ENCODE results near the gene ADAMTS9. TPM values are rescaled to one million over a fixed set of nuclear protein-coding genes. Genes with fewer than 3 reads are reported as not detected.

Gene ADAMTS9
- total and polyA plus RNA-seq, 4 experiments from 2014 or later: not detected

DNA sequence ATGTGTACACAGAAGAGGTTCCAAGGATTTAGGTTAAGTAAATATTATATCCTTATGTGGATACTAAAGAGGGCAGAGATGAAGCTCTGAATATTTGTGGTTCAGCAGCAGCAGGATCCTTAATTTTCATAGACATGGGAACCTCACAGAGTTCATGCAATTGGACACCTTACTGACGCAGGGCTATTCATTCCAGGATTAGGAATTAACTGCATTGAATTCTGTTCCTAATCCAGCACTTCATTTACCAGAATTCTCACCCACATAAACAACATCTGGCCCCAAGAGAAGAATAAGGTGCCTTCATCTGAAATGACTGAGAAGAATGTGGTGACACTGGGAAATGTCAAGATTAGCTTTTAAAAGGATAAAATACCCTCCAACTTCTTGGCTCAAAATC is 62.4 kb downstream of the ADAMTS9 start:
- H3K9me3 ChIP-seq (ENCODE audit: control insufficient read depth in 1 of 2, low read length in 2 of 2): no peaks in the 10 kb centered on the region
- Mint-ChIP-seq H3K4me1 (no peaks in the 10 kb centered on the region), H3K27ac (no peak overlapping the region), H3K27me3 (no peaks in the 10 kb centered on the region), H3K4me3 (no peak overlapping the region), H3K9me3 (peaks cover 0 to 4% (median 2%) of the 10 kb centered on the region in 8 donors), H3K36me3 (no peaks in the 10 kb centered on the region)
- H3K27ac ChIP-seq (ENCODE audit: low read depth, low read length): no peak overlapping the region
- H3K4me3 ChIP-seq (ENCODE audit: low read length in 2 of 2): no peak overlapping the region
- H3K36me3 ChIP-seq (ENCODE audit: insufficient read depth, low read length): no peaks in the 10 kb centered on the region
- no peaks in the 10 kb centered on the region for H3K27me3 ChIP-seq (ENCODE audit: insufficient read depth, low read length)
- DNase-seq: no peak
- ChIA-PET POLR2A (ENCODE audit: partially characterized antibody) (no interaction called here), CTCF (ENCODE audit: partially characterized antibody) (no interaction called here)
- H3K4me1 ChIP-seq (ENCODE audit: insufficient read depth, low read length): no peaks in the 10 kb centered on the region
- intact Hi-C loops (cut with micrococcal nuclease): no loop called here

DNA sequence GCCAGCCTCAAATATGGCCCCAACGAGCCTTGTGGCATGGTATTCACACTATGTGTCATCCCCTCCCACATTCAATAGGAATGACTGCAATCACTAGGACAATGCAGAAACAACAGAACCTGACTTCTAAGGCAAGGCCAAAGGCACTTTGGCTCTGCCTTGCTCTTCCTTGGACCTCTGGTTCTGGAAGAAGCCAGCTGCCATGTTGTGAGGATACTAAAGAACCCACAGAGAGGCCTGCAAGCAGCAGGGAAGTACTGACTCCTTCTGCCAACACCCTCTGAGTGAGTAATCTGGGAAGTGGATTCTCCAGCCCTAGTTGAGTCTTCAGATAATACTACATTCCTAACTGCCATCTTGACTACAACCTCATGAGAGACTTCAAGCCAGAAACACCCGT is 64.7 kb downstream of the ADAMTS9 start:
- POLR2A ChIA-PET (ENCODE audit: partially characterized antibody): no interaction called here
- H3K36me3 ChIP-seq (ENCODE audit: insufficient read depth, low read length): no peaks in the 10 kb centered on the region
- H3K4me1 ChIP-seq (ENCODE audit: insufficient read depth, low read length): no peaks in the 10 kb centered on the region
- no peak for DNase-seq
- Mint-ChIP-seq H3K36me3 (no peaks in the 10 kb centered on the region), H3K9me3 (peaks cover 0 to 3% (median 2%) of the 10 kb centered on the region in 8 donors), H3K27me3 (no peaks in the 10 kb centered on the region), H3K4me1 (no peaks in the 10 kb centered on the region), H3K4me3 (no peak overlapping the region), H3K27ac (no peak overlapping the region)
- H3K27me3 ChIP-seq (ENCODE audit: insufficient read depth, low read length): no peaks in the 10 kb centered on the region
- intact Hi-C loops (cut with micrococcal nuclease): no loop called here
- H3K9me3 ChIP-seq (ENCODE audit: control insufficient read depth in 1 of 2, low read length in 2 of 2): no peaks in the 10 kb centered on the region
- no peak overlapping the region for H3K4me3 ChIP-seq (ENCODE audit: low read length in 2 of 2)
- CTCF ChIA-PET (ENCODE audit: partially characterized antibody): no interaction called here
- no peak overlapping the region for H3K27ac ChIP-seq (ENCODE audit: low read depth, low read length)

DNA sequence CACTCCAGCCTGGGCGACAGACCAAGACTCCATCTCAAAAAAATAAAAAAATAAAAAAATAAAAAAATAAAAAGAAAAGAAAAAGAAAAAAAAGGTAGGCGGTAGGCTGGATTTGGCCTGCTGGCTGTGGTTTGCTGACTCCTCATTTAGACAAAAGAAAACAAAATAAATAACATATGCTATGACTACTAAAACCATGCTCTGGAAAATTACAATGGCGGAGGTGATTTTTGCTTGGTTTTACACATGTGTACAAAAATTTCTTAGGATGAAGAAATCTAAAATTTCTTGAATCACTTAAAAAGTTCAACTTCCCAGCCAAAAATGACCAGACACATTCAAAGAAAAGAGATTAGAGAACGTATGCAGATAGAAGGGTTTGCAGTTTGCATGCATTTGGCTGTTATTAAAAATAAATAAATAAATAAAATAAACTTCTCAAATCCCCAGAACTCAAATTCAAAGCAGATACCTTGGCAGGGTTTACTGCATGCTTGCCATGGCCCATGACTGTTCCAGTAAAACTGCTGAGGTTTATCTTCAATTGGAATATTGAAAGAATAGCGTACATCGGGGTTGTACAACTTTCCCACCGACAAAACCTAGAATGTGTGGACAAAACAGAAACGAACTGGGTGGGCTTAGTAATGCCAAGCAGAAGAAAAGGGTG is 65.9 kb downstream of the ADAMTS9 start:
- no peaks in the 10 kb centered on the region for H3K9me3 ChIP-seq (ENCODE audit: control insufficient read depth in 1 of 2, low read length in 2 of 2)
- intact Hi-C loops (cut with micrococcal nuclease): no loop called here
- ChIA-PET CTCF (ENCODE audit: partially characterized antibody) (no interaction called here), POLR2A (ENCODE audit: partially characterized antibody) (no interaction called here)
- Mint-ChIP-seq H3K27me3 (no peaks in the 10 kb centered on the region), H3K4me1 (no peaks in the 10 kb centered on the region), H3K9me3 (peaks cover 0 to 3% (median 1%) of the 10 kb centered on the region in 8 donors), H3K27ac (no peak overlapping the region), H3K36me3 (no peaks in the 10 kb centered on the region), H3K4me3 (no peak overlapping the region)
- H3K36me3 ChIP-seq (ENCODE audit: insufficient read depth, low read length): no peaks in the 10 kb centered on the region
- H3K27me3 ChIP-seq (ENCODE audit: insufficient read depth, low read length): no peaks in the 10 kb centered on the region
- H3K4me3 ChIP-seq (ENCODE audit: low read length in 2 of 2): no peak overlapping the region
- H3K4me1 ChIP-seq (ENCODE audit: insufficient read depth, low read length): no peaks in the 10 kb centered on the region
- no peak for DNase-seq
- H3K27ac ChIP-seq (ENCODE audit: low read depth, low read length): no peak overlapping the region

DNA sequence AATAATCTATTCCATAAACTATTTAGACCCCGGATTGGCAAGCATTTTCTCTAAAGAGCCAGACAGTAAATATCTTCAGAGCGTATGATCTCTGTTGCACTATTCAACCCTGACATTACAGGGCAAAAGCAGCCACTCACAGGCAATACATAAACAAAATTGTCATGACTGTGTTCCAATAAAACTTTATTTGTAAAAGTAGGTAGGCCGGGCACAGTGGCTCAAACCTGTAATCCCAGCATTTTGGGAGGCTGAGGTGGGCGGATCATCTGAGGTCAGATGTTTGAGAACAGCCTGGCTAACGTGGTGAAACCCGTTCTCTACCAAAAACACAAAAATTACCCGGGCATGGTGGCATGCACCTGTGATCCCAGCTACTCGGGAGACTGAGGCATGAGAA is 66.5 kb downstream of the ADAMTS9 start:
- ChIA-PET CTCF (ENCODE audit: partially characterized antibody) (no interaction called here), POLR2A (ENCODE audit: partially characterized antibody) (no interaction called here)
- no peak for DNase-seq
- no peaks in the 10 kb centered on the region for H3K9me3 ChIP-seq (ENCODE audit: control insufficient read depth in 1 of 2, low read length in 2 of 2)
- Mint-ChIP-seq H3K4me1 (no peaks in the 10 kb centered on the region), H3K9me3 (peaks cover 0 to 3% (median 1%) of the 10 kb centered on the region in 8 donors), H3K27me3 (no peaks in the 10 kb centered on the region), H3K36me3 (no peaks in the 10 kb centered on the region), H3K4me3 (no peak overlapping the region), H3K27ac (no peak overlapping the region)
- H3K27me3 ChIP-seq (ENCODE audit: insufficient read depth, low read length): no peaks in the 10 kb centered on the region
- no peak overlapping the region for H3K27ac ChIP-seq (ENCODE audit: low read depth, low read length)
- no peaks in the 10 kb centered on the region for H3K4me1 ChIP-seq (ENCODE audit: insufficient read depth, low read length)
- intact Hi-C loops (cut with micrococcal nuclease): no loop called here
- no peaks in the 10 kb centered on the region for H3K36me3 ChIP-seq (ENCODE audit: insufficient read depth, low read length)
- no peak overlapping the region for H3K4me3 ChIP-seq (ENCODE audit: low read length in 2 of 2)

DNA sequence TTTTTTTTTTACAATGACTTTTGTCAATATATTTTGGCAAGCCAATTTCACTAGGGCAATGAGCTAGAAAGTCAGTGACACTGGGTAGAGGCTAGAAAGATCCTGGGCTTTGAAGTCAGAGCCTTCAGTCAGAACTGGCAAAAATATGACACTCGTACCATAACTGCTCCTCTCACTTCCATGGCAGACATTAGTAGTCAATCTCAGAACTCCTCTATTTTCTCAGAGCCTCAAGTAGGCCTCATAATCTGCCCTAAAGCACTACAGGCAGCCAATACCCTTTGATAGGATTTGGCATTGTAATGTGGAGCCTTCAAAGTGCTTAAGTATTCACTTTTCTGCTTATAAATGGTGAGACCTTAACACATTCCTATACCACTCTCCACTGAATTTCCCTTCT is 67.8 kb downstream of the ADAMTS9 start:
- no peaks in the 10 kb centered on the region for H3K36me3 ChIP-seq (ENCODE audit: insufficient read depth, low read length)
- POLR2A ChIA-PET (ENCODE audit: partially characterized antibody): no interaction called here
- Mint-ChIP-seq H3K9me3 (peaks cover 0 to 4% (median under 1%) of the 10 kb centered on the region in 8 donors), H3K36me3 (no peaks in the 10 kb centered on the region), H3K4me1 (no peaks in the 10 kb centered on the region), H3K4me3 (no peak overlapping the region), H3K27ac (no peak overlapping the region), H3K27me3 (no peaks in the 10 kb centered on the region)
- no peak overlapping the region for H3K27ac ChIP-seq (ENCODE audit: low read depth, low read length)
- no peaks in the 10 kb centered on the region for H3K4me1 ChIP-seq (ENCODE audit: insufficient read depth, low read length)
- CTCF ChIA-PET (ENCODE audit: partially characterized antibody): no interaction called here
- intact Hi-C loops (cut with micrococcal nuclease): no loop called here
- DNase-seq: no peak
- no peak overlapping the region for H3K4me3 ChIP-seq (ENCODE audit: low read length in 2 of 2)
- H3K9me3 ChIP-seq (ENCODE audit: control insufficient read depth in 1 of 2, low read length in 2 of 2): no peaks in the 10 kb centered on the region
- no peaks in the 10 kb centered on the region for H3K27me3 ChIP-seq (ENCODE audit: insufficient read depth, low read length)

DNA sequence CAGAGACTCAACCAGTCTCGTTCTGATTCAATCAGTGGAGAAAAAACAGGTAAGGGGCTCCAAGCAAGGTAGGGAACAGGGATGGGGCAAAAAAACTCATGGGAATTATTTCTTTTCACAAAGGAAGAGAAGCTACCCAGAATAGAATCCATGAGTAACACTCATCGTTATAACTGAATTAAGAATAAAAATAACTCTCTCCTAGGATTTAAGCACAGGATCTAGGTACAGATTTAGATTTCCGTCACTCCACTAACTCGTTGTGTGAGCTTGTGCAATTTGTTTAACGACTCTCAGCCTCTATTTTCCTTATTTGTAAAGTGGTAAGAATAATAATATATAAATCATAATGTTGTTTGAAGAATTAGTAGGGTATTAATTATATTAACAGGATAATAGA is 68.6 kb downstream of the ADAMTS9 start:
- intact Hi-C loops (cut with micrococcal nuclease): no loop called here
- POLR2A ChIA-PET (ENCODE audit: partially characterized antibody): no interaction called here
- no peak overlapping the region for H3K4me3 Mint-ChIP-seq

DNA sequence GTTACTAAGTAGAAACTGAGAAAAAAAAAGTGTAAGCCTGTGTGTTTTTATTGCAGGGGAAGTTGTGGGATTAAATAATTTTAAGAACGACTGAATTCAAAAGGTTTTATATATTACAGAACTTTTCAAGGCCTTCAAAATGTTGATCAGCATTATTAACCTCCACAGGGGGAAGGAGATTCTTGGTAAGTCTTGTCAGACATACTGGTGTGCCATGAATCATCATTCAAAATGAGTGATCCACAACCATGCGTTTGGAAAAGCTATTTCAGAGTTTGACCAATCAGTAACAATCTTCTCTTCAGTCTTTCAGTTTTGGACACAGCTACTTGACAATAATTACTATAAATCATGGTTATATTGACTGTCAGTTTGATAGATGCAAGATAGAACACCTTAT is 70.2 kb downstream of the ADAMTS9 start:
- Histone ChIP-seq H3K36me3 (ENCODE audit: insufficient read depth, low read length) (no peaks in the 10 kb centered on the region), H3K4me1 (ENCODE audit: insufficient read depth, low read length) (no peaks in the 10 kb centered on the region), H3K9me3 (ENCODE audit: control insufficient read depth in 1 of 2, low read length in 2 of 2) (no peaks in the 10 kb centered on the region), H3K27me3 (ENCODE audit: insufficient read depth, low read length) (no peaks in the 10 kb centered on the region), H3K27ac (ENCODE audit: low read depth, low read length) (no peak overlapping the region), H3K4me3 (ENCODE audit: low read length in 2 of 2) (no peak overlapping the region)
- intact Hi-C loops (cut with micrococcal nuclease): no loop called here
- Mint-ChIP-seq H3K4me1 (no peaks in the 10 kb centered on the region), H3K4me3 (no peak overlapping the region), H3K36me3 (no peaks in the 10 kb centered on the region), H3K9me3 (peaks cover 0 to 4% (median 0%) of the 10 kb centered on the region in 8 donors), H3K27me3 (no peaks in the 10 kb centered on the region), H3K27ac (no peak overlapping the region)
- ChIA-PET CTCF (ENCODE audit: partially characterized antibody) (no interaction called here), POLR2A (ENCODE audit: partially characterized antibody) (no interaction called here)
- no peak for DNase-seq

More for the DNA sequence above, 68.6 kb downstream of the ADAMTS9 start:
- Mint-ChIP-seq H3K9me3 (peaks cover 0 to 4% (median 0%) of the 10 kb centered on the region in 8 donors), H3K27ac (no peak overlapping the region), H3K36me3 (no peaks in the 10 kb centered on the region), H3K4me1 (no peaks in the 10 kb centered on the region), H3K27me3 (no peaks in the 10 kb centered on the region)
- H3K9me3 ChIP-seq (ENCODE audit: control insufficient read depth in 1 of 2, low read length in 2 of 2): no peaks in the 10 kb centered on the region
- no peak for DNase-seq
- H3K4me3 ChIP-seq (ENCODE audit: low read length in 2 of 2): no peak overlapping the region
- CTCF ChIA-PET (ENCODE audit: partially characterized antibody): no interaction called here
- no peaks in the 10 kb centered on the region for H3K4me1 ChIP-seq (ENCODE audit: insufficient read depth, low read length)
- no peak overlapping the region for H3K27ac ChIP-seq (ENCODE audit: low read depth, low read length)
- no peaks in the 10 kb centered on the region for H3K27me3 ChIP-seq (ENCODE audit: insufficient read depth, low read length)
- no peaks in the 10 kb centered on the region for H3K36me3 ChIP-seq (ENCODE audit: insufficient read depth, low read length)

DNA sequence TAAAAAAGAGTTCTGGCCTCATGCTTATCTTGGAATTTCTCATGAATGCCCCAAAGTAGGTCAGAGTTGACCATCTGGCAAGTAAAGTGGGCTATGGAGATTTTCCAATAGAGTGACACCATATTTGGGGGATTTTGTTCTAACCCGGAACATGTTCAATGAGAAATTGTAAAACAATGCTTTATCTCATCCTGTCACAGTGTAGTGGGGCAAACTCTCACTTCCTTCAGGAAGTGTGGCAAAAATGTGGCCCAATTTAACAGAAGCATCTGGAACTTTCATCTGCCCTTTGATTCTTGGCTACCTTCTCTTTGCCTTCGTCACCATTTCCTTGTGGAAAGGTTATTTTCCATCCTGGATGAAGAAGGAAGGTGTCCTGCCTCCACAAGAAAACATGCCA is 70.8 kb downstream of the ADAMTS9 start:
- H3K9me3 ChIP-seq (ENCODE audit: control insufficient read depth in 1 of 2, low read length in 2 of 2): no peaks in the 10 kb centered on the region
- CTCF ChIA-PET (ENCODE audit: partially characterized antibody): no interaction called here
- H3K27me3 Mint-ChIP-seq: no peaks in the 10 kb centered on the region
- H3K4me3 Mint-ChIP-seq: no peak overlapping the region
- no peaks in the 10 kb centered on the region for H3K36me3 ChIP-seq (ENCODE audit: insufficient read depth, low read length)
- intact Hi-C loops (cut with micrococcal nuclease): no loop called here
- no peak overlapping the region for H3K27ac ChIP-seq (ENCODE audit: low read depth, low read length)
- H3K4me1 ChIP-seq (ENCODE audit: insufficient read depth, low read length): no peaks in the 10 kb centered on the region
- no peaks in the 10 kb centered on the region for H3K27me3 ChIP-seq (ENCODE audit: insufficient read depth, low read length)
- no peak for DNase-seq
- no peak overlapping the region for H3K27ac Mint-ChIP-seq
- no peak overlapping the region for H3K4me3 ChIP-seq (ENCODE audit: low read length in 2 of 2)
- no peaks in the 10 kb centered on the region for H3K36me3 Mint-ChIP-seq
- H3K4me1 Mint-ChIP-seq: no peaks in the 10 kb centered on the region
- POLR2A ChIA-PET (ENCODE audit: partially characterized antibody): no interaction called here
- H3K9me3 Mint-ChIP-seq: peaks cover 0 to 2% (median 0%) of the 10 kb centered on the region in 8 donors

Data from CD4-positive, alpha-beta memory T cell (primary cell).